GM19025 (cell line): ENCODE measurements around the gene ANKRD11.
"Not testable (repeated sequence)": the region's sequence is repeated elsewhere in the genome, so short reads cannot be mapped to it uniquely, and the experiment has no call there.

Experiments used
- ATAC-seq: cut with Tn5 transposase; IDR thresholded peaks from one replicate; pipeline ENCODE4 v1.9.1; 2021; ENCODE audit warnings: mild to moderate bottlenecking, low read depth, moderate library complexity; ENCODE audit not compliant: unreplicated experiment

Gene ANKRD11

GRCh38 chr16:89275837-89276720 is 214.3 kb downstream of the ANKRD11 start:
- ATAC-seq: no peak

GRCh38 chr16:89275284-89275584 is 215.1 kb downstream of the ANKRD11 start:
- ATAC-seq: no peak

- no peak for ATAC-seq
Measured at GRCh38 chr16:89274561-89275283, 215.6 kb downstream of the ANKRD11 start.

- no peak for ATAC-seq
Measured at GRCh38 chr16:89273741-89274472, 216.5 kb downstream of the ANKRD11 start.

- no peak for ATAC-seq
Measured at GRCh38 chr16:89272631-89273030, 217.7 kb downstream of the ANKRD11 start.

- ATAC-seq: no peak
Measured at GRCh38 chr16:89270666-89271345, 219.6 kb downstream of the ANKRD11 start.

- ATAC-seq: no peak
Measured at GRCh38 chr16:89269805-89270665, 220.3 kb downstream of the ANKRD11 start.

- ATAC-seq: no peak
Measured at GRCh38 chr16:89268987-89269735, 221.2 kb downstream of the ANKRD11 start.

GRCh38 chr16:89268585-89268984 is 221.8 kb downstream of the ANKRD11 start:
- ATAC-seq: no peak

- ATAC-seq: not testable (repeated sequence)
Measured at GRCh38 chr16:89267746-89268145, 222.6 kb downstream of the ANKRD11 start.

GRCh38 chr16:89266521-89267134 is 223.7 kb downstream of the ANKRD11 start:
- no peak for ATAC-seq

GRCh38 chr16:89265647-89266046 is 224.7 kb downstream of the ANKRD11 start:
- no peak for ATAC-seq

- ATAC-seq: no peak
Measured at GRCh38 chr16:89264800-89265550, 225.4 kb downstream of the ANKRD11 start.

- no peak for ATAC-seq
Measured at GRCh38 chr16:89261691-89262563, 228.4 kb downstream of the ANKRD11 start.

GRCh38 chr16:89259901-89260300 is 230.5 kb downstream of the ANKRD11 start:
- not testable (repeated sequence) for ATAC-seq

GRCh38 chr16:89257757-89258465 is 232.4 kb downstream of the ANKRD11 start:
- no peak for ATAC-seq
